Measurements from ENCODE around the gene SOST.

SOST gene

DNA sequence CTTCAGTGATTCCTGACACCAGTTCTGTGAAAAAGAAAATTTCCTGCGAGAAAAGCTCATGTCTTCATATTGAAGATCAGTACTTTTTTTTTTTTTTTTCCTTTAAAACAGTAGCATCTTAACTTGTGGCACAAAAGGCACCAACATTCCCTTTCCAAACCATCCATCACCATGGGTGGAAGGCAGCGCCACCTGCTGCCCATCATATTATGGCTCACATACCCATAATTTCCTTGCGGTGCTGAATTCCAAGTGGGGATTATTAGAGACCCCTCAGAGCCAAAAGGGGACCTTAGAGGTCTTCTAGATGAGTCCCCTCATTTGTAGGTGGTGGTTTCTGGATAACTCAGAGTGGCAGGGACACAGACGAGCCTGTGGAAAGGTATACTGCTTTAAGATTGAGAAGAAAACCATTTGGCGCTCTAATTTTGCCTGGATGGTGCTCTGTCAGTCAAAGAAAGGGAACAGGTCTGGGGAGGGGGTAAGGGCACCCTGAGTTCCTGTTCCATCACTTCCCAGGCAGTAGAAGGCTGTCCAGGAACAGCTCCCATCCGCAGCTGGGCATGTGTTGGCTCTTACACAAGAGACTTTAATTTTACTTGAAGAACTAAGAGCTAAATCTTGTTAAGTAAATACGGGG lies 7.9 kb upstream of the SOST start:
- no peak overlapping the region for H2AFZ ChIP-seq (ENCODE audit: low read depth, low read length)
- peak; percentile 54 for DNase-seq

DNA sequence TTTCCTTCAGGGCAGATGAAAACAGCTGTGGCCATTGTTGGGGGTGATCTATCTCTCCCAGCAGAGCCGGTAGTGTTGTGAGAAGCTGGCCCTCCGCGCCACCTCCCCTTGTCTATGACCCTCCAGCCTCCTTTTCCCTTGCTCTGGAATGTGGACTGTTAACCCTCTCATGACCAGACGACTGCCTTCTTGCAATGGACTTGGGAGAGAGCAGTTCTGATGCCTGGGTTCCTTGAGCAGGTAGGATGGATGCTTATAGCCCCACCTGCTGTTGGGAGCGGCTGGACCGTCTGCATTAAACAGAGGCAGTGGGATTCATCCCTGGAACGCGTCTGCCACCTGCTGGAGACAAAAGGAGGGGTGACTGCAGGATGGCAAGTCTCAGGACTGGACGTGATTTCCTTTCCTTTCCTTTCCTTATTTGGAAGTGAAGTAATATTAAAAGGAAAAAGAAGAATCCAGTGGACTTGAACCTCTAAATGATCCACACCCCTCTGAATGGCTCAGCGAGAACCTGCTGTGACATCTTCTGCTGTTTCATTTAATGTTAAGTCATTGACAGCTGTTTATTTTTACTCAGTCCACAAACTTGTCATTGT lies 1.8 kb upstream of the SOST start:
- Histone ChIP-seq H3K4ac (ENCODE audit: low read depth in 1 of 2, low read length in 2 of 2) (no peak overlapping the region), H2BK5ac (ENCODE audit: low read depth, low read length, poor library complexity, severe bottlenecking) (no peak overlapping the region), H3K9me3 (ENCODE audit: control insufficient read depth, low read length) (no peaks in the 10 kb centered on the region), H3K14ac (ENCODE audit: low read length in 2 of 2) (no peak overlapping the region), H3K23ac (ENCODE audit: low read length in 2 of 2) (no peak overlapping the region), H3K4me2 (ENCODE audit: low read length, poor library complexity, severe bottlenecking) (no peak overlapping the region), H2AK5ac (ENCODE audit: low read length, severe bottlenecking) (no peak overlapping the region), H2AFZ (ENCODE audit: low read depth, low read length) (no peak overlapping the region), H2BK12ac (ENCODE audit: low read length in 2 of 2) (no peak overlapping the region), H3K27ac (ENCODE audit: low read length, poor library complexity, severe bottlenecking) (no peak overlapping the region), H4K91ac (ENCODE audit: low read length) (no peak overlapping the region), H2BK120ac (ENCODE audit: low read depth, low read length) (no peak overlapping the region), H3K36me3 (ENCODE audit: control insufficient read depth in 1 of 2, insufficient read depth in 2 of 2, low read depth in 1 of 2, low read length in 2 of 2) (no peaks in the 10 kb centered on the region), H3K9ac (ENCODE audit: low read length) (no peak overlapping the region), H3K27me3 (ENCODE audit: control insufficient read depth in 1 of 2, insufficient read depth in 1 of 2, low read length in 2 of 2) (peaks cover 47 to 49% of the 10 kb centered on the region in 2 experiments), H3K79me1 (replicated peaks; ENCODE audit: low read length, poor library complexity, severe bottlenecking) (no peaks in the 10 kb centered on the region), H2BK15ac (ENCODE audit: low read depth, poor library complexity, severe bottlenecking) (no peak overlapping the region), H4K8ac (ENCODE audit: low read length) (no peak overlapping the region), H3K4me3 (ENCODE audit: insufficient read depth in 1 of 2, low read depth in 1 of 2, low read length in 2 of 2) (no peak overlapping the region), H3K4me1 (ENCODE audit: control insufficient read depth, insufficient read depth, low read depth, low read length) (peaks cover 6% of the 10 kb centered on the region), H3K18ac (ENCODE audit: low read depth in 1 of 2, low read length in 2 of 2) (no peak overlapping the region)
- 0% methylated on average over 9 of the region's 10 CpGs for WGBS
- peak; percentile 88 for DNase-seq

More for the DNA sequence above, 7.9 kb upstream of the SOST start:
- H3K14ac ChIP-seq (ENCODE audit: low read length in 2 of 2), result no peak overlapping the region
- no peaks in the 10 kb centered on the region for H3K4me1 ChIP-seq (ENCODE audit: control insufficient read depth, insufficient read depth, low read depth, low read length)
- no peak overlapping the region for H3K4ac ChIP-seq (ENCODE audit: low read depth in 1 of 2, low read length in 2 of 2)
- H3K4me2 ChIP-seq (ENCODE audit: low read length, poor library complexity, severe bottlenecking), result no peak overlapping the region
- WGBS, result 55% methylated on average over 7 of the region's 7 CpGs
- no peak overlapping the region for H3K9ac ChIP-seq (ENCODE audit: low read length)
- no peak overlapping the region for H4K91ac ChIP-seq (ENCODE audit: low read length)
- no peak overlapping the region for H2BK12ac ChIP-seq (ENCODE audit: low read length in 2 of 2)
- no peak overlapping the region for H2BK15ac ChIP-seq (ENCODE audit: low read depth, poor library complexity, severe bottlenecking)
- H3K27ac ChIP-seq (ENCODE audit: low read length, poor library complexity, severe bottlenecking), result no peak overlapping the region
- H2BK120ac ChIP-seq (ENCODE audit: low read depth, low read length), result no peak overlapping the region
- H3K36me3 ChIP-seq (ENCODE audit: control insufficient read depth in 1 of 2, insufficient read depth in 2 of 2, low read depth in 1 of 2, low read length in 2 of 2), result peaks cover 35 to 47% of the 10 kb centered on the region in 2 experiments
- H2AK5ac ChIP-seq (ENCODE audit: low read length, severe bottlenecking), result no peak overlapping the region
- H3K18ac ChIP-seq (ENCODE audit: low read depth in 1 of 2, low read length in 2 of 2), result no peak overlapping the region
- no peak overlapping the region for H3K4me3 ChIP-seq (ENCODE audit: insufficient read depth in 1 of 2, low read depth in 1 of 2, low read length in 2 of 2)
- H3K79me1 ChIP-seq (replicated peaks; ENCODE audit: low read length, poor library complexity, severe bottlenecking), result peaks cover 3% of the 10 kb centered on the region
- no peak overlapping the region for H2BK5ac ChIP-seq (ENCODE audit: low read depth, low read length, poor library complexity, severe bottlenecking)
- no peaks in the 10 kb centered on the region for H3K9me3 ChIP-seq (ENCODE audit: control insufficient read depth, low read length)
- H4K8ac ChIP-seq (ENCODE audit: low read length), result no peak overlapping the region
- no peak overlapping the region for H3K23ac ChIP-seq (ENCODE audit: low read length in 2 of 2)
- H3K27me3 ChIP-seq (ENCODE audit: control insufficient read depth in 1 of 2, insufficient read depth in 1 of 2, low read length in 2 of 2), result no peaks in the 10 kb centered on the region

GRCh38 chr17:43759836-43760235 lies 1.2 kb upstream of the SOST start:
- Histone ChIP-seq H2BK12ac (ENCODE audit: low read length in 2 of 2) (no peak overlapping the region), H4K91ac (ENCODE audit: low read length) (no peak overlapping the region), H2AK5ac (ENCODE audit: low read length, severe bottlenecking) (no peak overlapping the region), H3K79me1 (replicated peaks; ENCODE audit: low read length, poor library complexity, severe bottlenecking) (no peaks in the 10 kb centered on the region), H3K27ac (ENCODE audit: low read length, poor library complexity, severe bottlenecking) (no peak overlapping the region), H3K4me2 (ENCODE audit: low read length, poor library complexity, severe bottlenecking) (no peak overlapping the region), H3K36me3 (ENCODE audit: control insufficient read depth in 1 of 2, insufficient read depth in 2 of 2, low read depth in 1 of 2, low read length in 2 of 2) (no peaks in the 10 kb centered on the region), H2BK15ac (ENCODE audit: low read depth, poor library complexity, severe bottlenecking) (no peak overlapping the region), H4K8ac (ENCODE audit: low read length) (no peak overlapping the region), H3K14ac (ENCODE audit: low read length in 2 of 2) (no peak overlapping the region), H3K9me3 (ENCODE audit: control insufficient read depth, low read length) (no peaks in the 10 kb centered on the region), H3K27me3 (ENCODE audit: control insufficient read depth in 1 of 2, insufficient read depth in 1 of 2, low read length in 2 of 2) (peaks cover 49 to 54% of the 10 kb centered on the region in 2 experiments), H3K4me3 (ENCODE audit: insufficient read depth in 1 of 2, low read depth in 1 of 2, low read length in 2 of 2) (no peak overlapping the region), H2BK120ac (ENCODE audit: low read depth, low read length) (no peak overlapping the region), H3K9ac (ENCODE audit: low read length) (no peak overlapping the region), H3K4ac (ENCODE audit: low read depth in 1 of 2, low read length in 2 of 2) (no peak overlapping the region), H3K18ac (ENCODE audit: low read depth in 1 of 2, low read length in 2 of 2) (no peak overlapping the region), H2AFZ (ENCODE audit: low read depth, low read length) (no peak overlapping the region), H3K23ac (ENCODE audit: low read length in 2 of 2) (peak overlapping the region in 1 of 2 experiments; percentile 5), H2BK5ac (ENCODE audit: low read depth, low read length, poor library complexity, severe bottlenecking) (no peak overlapping the region), H3K4me1 (ENCODE audit: control insufficient read depth, insufficient read depth, low read depth, low read length) (peaks cover 9% of the 10 kb centered on the region)
- no peak for DNase-seq
- WGBS, result 68% methylated on average over 7 of the region's 7 CpGs

- H3K4me1 ChIP-seq (ENCODE audit: control insufficient read depth, insufficient read depth, low read depth, low read length), result peaks cover 9% of the 10 kb centered on the region
- H2BK5ac ChIP-seq (ENCODE audit: low read depth, low read length, poor library complexity, severe bottlenecking), result no peak overlapping the region
- no peak overlapping the region for H3K23ac ChIP-seq (ENCODE audit: low read length in 2 of 2)
- H3K9ac ChIP-seq (ENCODE audit: low read length), result no peak overlapping the region
- no peak overlapping the region for H3K27ac ChIP-seq (ENCODE audit: low read length, poor library complexity, severe bottlenecking)
- H3K4me2 ChIP-seq (ENCODE audit: low read length, poor library complexity, severe bottlenecking), result no peak overlapping the region
- H3K9me3 ChIP-seq (ENCODE audit: control insufficient read depth, low read length), result no peaks in the 10 kb centered on the region
- no peak overlapping the region for H2BK12ac ChIP-seq (ENCODE audit: low read length in 2 of 2)
- no peak overlapping the region for H3K4me3 ChIP-seq (ENCODE audit: insufficient read depth in 1 of 2, low read depth in 1 of 2, low read length in 2 of 2)
- no peak overlapping the region for H4K8ac ChIP-seq (ENCODE audit: low read length)
- H3K4ac ChIP-seq (ENCODE audit: low read depth in 1 of 2, low read length in 2 of 2), result no peak overlapping the region
- H3K18ac ChIP-seq (ENCODE audit: low read depth in 1 of 2, low read length in 2 of 2), result no peak overlapping the region
- DNase-seq, result no peak
- H2AK5ac ChIP-seq (ENCODE audit: low read length, severe bottlenecking), result no peak overlapping the region
- H4K91ac ChIP-seq (ENCODE audit: low read length), result no peak overlapping the region
- H3K27me3 ChIP-seq (ENCODE audit: control insufficient read depth in 1 of 2, insufficient read depth in 1 of 2, low read length in 2 of 2), result peaks cover 63 to 67% of the 10 kb centered on the region in 2 experiments
- 85% methylated on average over 6 of the region's 6 CpGs for WGBS
- no peak overlapping the region for H3K14ac ChIP-seq (ENCODE audit: low read length in 2 of 2)
- H2BK15ac ChIP-seq (ENCODE audit: low read depth, poor library complexity, severe bottlenecking), result no peak overlapping the region
- H3K79me1 ChIP-seq (replicated peaks; ENCODE audit: low read length, poor library complexity, severe bottlenecking), result no peaks in the 10 kb centered on the region
- H2BK120ac ChIP-seq (ENCODE audit: low read depth, low read length), result no peak overlapping the region
- H2AFZ ChIP-seq (ENCODE audit: low read depth, low read length), result no peak overlapping the region
- H3K36me3 ChIP-seq (ENCODE audit: control insufficient read depth in 1 of 2, insufficient read depth in 2 of 2, low read depth in 1 of 2, low read length in 2 of 2), result no peaks in the 10 kb centered on the region
Observed at GRCh38 chr17:43758086-43758485, 505 bp downstream of the SOST start.
